Right renal cortex interstitium (tissue), 3 donors: ENCODE data around the gene IFNL1. TPM values are rescaled to one million over a fixed set of nuclear protein-coding genes. Genes with fewer than 3 reads are reported as not detected.
"Not testable (repeated sequence)": the region's sequence is repeated elsewhere in the genome, so short reads cannot be mapped to it uniquely, and the experiment has no call there.

Source experiments
- DNase-seq, 3 donors: peaks; one replicate each; pipeline ENCODE4 v3.0.0-alpha.2; 2013; ENCODE audit warnings: low read depth in 3 of 3, low spot score in 2 of 3
- polyA plus RNA-seq, 3 donors: library from polyadenylated mRNA; unstranded; fragments of 120-200 nt; gene quantifications; one replicate each; pipeline ENCODE4 v1.2.1, GENCODE V29; 2013; ENCODE audit not compliant: insufficient read length in 3 of 3

The IFNL1 gene
- polyA plus RNA-seq, 3 donors = not detected

DNA sequence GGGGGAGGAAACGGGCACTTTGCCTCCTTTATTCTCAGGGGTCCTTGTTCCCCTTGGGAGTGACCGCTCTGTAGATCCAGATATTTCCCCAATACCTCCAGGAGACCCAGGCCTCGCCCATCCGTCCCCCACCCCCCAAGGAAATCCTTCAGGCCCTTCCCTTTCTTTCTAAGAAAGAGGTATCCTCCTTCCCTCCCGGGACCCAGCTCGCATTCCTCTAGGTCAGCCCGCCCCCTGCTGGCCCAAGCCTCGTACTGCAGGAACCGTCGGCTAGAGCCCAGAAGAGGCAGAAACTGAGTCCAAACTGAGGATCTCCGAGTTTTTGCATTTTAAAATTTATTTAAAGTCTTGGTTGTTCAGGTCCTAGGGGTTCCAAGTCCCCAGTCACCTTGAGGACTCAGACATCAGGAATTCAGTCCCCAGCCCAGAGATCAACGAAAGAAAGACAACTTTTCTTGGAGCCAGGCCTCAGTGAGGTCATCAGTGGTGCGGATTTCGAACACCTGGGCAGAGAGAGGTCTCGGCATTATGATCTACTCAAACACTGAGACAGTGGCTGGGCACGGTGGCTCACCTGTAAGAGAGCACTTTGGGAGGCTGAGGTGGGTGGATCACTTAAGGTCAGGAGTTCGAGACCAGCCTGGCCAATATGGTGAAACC lies 32.0 kb downstream of the IFNL1 start:
- DNase-seq = peak in 2 of 3 donors; percentile 45 to 58

DNA sequence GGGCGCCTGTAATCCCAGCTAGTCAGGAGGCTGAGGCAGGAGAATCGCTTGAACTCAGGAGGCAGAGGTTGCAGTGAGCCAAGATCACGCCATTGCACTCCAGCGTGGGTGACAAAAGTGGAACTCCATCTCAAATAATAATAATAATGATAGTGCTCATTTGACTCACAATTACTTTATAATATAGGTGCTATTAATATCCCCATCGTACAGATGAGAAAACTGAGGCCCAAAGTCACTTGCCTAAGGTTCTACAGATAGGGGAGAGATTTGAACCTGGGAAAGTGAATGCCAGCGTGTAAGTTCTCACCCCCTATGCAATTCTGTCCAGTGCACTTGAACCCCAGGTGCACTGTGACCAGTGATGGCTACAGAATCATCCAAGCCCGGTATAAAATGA lies 33.7 kb downstream of the IFNL1 start:
- DNase-seq = no peak

DNA sequence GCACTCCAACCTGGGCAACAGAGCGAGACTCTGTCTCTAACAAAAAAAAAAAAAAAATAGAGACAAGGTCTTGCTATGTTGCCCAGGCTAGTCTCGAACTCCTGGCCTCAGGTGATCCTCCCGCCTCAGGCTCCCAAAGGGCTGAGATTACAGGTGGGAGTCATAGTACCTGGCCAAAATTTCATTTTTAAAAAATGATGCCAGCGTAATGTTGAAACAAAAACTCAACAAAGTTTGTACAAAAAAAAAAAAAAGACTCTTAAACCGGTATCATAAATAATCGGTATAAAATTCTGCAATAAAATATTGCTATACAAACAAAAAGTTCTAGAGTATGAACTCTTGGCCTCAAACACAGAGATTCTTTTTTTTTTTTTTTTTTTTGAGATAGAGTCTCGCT lies 36.1 kb downstream of the IFNL1 start:
- no peak for DNase-seq

DNA sequence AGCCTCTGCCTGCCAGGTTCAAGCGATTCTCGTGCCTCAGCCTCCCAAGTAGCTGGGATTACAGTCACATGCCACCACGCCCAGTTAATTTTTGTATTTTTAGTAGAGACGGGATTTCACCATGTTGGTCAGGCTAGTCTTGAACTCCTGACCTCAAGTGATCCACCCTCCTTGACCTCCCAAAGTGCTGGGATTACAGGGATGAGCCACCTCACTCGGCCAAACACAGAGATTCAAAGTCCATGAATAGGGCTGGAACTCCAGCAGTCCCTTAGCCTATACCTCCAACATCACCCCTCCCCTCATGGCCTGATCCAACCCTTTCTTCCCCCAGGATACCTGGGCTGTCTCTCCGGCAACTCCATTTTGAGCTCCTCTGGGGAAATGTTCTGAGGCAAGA lies 36.5 kb downstream of the IFNL1 start:
- not testable (repeated sequence) for DNase-seq

DNA sequence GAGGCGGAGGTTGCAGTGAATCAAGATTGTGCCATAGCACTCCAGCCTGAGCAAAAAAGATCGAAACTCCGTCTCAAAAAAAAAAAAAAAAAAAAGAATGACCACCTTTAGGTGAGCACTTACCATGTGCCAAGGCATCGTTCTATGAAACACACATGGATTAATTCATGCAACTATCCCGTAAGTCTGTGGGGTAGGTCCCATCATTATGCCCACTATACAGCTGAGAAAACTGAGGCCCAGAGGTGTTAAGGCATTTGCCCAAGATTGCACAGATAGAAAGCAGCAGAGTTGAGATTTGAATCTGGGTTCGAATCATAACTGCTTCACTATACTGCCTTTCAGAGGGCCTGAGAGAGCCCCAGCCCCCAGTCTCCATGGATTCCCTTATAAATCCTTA lies 37.3 kb downstream of the IFNL1 start:
- DNase-seq = no peak

DNA sequence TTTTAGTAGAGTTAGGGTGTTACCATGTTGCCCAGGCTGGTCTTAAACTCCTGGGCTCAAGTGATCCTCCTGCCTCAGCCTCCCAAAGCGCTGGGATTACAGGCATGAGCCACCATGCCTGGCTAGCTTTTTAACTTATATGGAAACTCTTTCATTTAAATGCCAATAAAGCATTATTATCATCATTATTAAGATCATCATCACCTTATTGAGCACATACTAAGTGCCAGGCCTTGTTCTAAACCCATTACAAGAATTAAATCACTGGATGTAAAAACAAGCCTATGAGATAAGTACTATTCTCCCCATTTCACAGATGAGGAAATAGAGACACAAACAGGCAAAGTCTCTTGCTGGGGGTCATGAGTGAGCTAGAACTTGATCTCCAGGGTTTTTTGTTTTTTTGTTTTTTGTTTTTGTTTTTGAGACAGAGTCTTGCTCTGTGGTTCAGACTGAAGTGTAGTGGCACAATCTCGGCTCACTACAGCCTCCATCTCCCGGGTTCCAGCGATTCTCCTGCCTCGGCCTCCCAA lies 38.3 kb downstream of the IFNL1 start:
- no peak for DNase-seq

DNA sequence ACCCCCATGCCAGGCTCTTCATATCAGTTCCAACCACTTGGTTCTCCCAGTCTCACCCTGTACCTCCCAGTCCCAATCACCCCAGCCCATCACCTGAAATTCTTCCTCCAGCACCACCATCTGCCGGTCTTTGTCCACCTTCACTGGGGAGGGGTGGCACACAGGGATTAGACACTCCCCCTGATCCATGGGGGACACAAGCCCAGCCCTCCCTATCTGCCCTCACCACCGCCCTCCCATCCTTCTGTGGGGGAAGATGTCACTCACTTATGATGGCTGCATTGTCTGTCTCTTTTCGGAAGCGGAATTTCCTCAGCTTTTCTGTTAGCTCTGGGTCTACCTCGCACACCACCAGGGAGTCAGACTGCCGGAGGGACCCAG lies 39.0 kb downstream of the IFNL1 start:
- no peak for DNase-seq

DNA sequence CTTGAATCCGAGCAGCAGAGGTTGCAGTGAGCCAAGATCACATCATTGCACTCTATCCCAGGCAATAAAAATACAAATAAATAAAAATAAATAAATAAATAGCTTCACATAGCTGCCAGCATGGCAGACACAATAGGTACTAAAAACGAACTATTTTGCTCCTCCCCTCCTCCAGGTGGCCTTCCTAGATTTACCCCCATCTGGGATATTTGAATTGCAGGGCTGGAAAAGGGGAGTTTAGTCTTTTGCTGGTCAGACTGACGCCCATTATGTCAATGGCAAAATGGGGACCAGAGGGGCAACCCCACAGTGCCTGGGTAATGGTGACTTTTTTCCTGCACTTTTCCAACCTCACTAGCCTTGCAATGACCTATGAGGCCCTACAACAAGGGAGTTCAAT lies 40.3 kb downstream of the IFNL1 start:
- DNase-seq = no peak

DNA sequence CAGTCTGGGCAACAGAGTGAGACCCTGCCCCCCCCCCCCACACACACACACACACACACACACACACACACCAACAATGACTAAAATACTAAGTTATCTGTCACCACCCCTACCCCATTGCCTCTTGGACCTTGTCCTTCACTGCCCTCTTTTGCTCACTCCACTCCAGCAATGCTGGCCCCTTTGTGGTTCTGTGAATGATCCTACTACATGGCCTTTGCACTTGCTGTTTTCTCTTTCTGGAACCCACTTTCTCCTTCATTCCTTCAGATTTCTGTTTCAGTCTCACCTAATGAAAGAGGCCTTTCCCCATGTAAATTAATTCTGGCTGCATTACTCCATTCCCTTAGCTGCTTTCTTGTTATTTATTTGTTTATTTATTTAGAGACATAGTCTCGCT lies 43.5 kb downstream of the IFNL1 start:
- no peak for DNase-seq

DNA sequence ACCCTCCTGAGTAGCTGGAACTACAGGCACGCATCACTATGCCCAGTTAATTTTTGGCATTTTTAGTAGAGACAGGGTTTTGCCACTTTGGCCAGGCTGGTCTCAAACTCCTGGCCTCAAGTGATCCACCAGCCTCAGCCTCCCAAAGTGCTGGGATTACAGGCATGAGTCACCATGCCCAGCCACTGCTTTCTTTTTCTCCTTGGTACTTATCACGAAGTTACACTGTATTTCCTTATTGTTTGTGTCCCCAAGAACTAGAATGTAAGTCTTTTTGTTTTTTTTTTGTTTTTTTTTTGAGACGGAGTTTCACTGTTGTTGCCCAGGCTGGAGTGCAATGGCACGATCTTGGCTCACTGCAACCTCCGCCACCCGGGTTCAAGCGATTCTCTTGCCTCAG lies 43.9 kb downstream of the IFNL1 start:
- DNase-seq = not testable (repeated sequence)

DNA sequence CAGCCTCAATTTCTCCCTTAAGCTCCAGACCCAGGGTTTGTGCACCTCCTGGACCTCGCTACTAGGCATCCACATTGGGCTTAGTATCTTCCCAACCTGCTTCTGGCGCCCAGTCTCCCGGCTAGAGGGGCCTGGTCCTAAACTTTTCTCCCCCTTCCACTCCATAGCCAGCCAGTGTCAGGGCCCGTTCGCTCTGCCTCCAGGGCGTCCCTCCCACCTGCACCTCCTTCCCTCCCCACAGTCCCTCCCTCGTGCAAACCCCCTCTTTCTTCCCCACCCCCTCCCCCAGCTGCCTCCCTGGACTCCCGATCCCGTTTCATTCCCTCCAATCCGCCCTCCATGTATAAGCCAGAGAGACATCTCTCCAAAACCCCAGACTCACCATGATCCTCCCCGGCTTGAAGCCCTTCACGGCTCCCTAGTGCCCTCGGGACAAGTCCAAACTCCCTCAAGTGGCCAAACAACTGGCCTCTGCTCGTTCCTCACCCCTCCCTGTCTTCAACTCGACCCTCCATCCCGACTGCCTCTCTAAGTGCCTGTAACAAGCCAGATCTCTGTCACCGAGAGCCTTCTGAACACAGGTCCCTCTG lies 45.0 kb downstream of the IFNL1 start:
- no peak for DNase-seq

DNA sequence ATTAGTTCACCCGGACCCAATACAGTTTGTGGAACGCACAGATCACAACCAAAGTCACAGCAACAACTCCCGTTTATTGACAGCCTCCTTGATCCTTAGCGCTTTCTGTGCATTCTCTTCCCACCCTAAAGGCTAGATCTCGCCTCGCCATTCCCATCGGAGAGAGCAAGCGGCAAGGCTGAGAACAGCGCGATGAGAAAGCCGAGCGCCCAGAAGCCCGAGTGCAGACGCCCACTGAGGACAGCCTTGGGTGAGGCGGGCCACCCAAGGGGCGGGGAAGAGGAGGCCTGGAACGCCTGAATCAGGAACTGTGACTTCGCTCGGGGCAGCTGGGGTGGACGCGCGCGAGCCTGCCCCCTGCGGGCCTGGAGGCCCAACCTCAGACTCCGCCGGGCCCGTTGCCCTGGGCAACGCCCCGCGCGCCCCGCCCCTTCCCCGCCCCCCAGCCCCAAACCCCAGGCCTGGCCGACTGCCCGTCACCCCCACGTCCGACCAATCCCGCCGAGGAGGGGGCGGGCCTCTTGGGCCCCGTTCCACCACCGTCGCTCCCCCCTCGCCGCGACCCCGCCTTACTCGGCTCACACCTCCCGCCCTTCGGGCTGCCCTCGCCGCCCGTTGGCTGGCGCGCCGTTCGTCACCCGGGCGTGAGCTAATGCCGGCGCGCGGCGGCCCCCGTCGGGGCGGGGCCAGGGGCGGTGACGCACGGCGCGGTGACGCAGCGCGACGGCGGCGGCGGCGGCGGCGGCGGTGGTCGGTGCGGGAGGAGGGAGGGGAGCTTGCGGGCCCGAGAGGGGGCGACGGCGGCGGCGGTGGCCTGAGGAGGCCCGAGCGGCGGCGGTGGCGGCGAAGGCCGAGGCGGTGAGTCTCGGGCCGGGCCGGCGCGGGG lies 45.8 kb downstream of the IFNL1 start, which contains the start of gene SAMD4B:
Gene SAMD4B, plus strand, starts transcription at position 703 of the 886 bp plus-strand sequence. CDS start 14,473 bp downstream, outside the sequence.
- peak; percentile 85 to 94 (median 92) for DNase-seq

DNA sequence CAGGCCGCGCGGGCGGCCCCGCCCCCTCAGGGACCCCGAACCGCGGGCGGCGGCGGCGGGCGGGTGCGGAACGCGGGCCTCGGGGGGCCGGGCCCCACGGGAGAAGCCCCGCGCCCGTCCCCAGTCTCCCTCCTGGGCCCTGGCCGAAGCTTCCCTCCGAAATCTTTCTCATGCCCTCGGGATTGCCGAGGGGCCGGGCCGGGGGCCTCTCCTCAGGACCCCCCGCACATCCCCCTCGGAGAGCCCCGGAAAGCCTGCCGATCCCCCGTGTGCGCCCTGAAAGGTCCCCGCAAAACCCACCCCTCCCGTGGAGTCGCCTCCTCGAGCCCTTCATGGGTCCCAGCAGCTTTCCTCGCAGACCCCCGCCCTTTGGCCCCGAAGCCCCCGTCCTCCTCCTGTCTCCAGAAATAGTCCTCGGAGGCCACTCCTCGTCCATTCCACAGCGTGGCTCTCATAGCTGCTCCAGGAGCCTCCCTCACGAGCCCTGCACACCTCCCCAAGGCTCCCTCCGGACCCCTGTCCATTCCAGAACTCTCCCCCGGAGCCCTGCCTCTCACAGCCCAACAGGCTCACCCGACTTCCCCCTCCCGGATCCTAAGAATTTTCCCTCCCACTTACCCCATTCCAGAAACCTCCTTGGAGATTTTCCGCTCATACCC lies 46.6 kb downstream of the IFNL1 start:
- no peak for DNase-seq

DNA sequence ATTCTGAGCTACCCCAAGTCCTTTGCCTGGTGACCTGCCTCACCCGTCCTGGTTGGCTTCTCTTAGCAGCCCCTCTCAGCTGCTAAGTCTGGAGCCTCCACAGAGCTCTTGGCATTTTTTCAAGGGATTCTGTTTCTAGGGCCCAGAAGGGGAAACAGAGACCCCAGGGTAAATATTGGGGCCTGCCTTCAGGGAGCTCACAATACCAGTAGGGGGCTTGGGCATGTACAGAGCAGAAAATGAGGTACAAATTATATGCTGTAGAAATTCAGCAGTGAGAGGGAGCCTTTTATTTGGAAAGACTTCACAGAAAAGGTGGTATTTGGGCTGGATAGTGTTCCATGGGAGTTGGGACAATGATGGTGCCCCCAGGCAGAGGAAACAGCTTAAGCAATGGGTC lies 49.7 kb downstream of the IFNL1 start:
- DNase-seq = no peak

DNA sequence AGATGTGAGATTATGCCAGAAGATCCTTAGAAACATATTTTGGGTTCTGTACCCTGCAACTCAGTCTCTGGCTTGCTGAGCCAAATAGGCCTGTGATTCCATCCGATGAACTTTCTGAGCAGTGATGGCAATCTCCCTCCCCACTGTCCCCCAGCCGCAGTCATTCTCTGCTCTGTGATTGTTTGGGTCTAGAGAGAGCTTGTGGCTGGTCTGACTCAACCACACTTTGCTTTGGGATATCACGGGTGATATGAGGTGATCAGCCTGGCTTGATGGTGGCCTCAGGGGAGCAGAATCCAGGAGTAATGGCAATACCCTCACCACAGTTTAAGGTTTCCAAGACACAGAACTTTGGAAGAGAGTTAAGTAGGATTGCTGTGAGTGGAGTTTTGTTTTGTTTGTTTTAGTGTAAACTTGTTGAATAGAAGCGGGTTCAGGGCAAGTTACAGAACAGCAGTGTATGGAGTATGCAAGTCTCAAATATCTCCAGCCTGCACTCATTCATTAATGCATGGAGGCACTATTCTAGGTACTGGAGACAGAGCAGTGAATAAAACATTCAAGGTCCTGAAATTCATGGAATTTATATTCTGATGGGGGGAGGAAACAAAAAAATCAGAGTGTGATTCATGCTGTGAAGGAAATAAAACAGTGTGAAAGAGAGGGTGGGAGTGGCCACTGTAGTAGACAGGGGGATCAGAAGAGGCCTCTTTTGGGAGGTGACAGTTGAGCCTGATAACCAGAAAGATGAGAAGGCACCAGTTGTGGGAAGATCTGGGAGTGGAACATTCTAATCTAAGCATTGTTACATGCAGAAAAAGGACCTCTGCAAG lies 51.3 kb downstream of the IFNL1 start:
- DNase-seq = no peak

Other genes with a start within 250 kb of the IFNL1 start
- gene ACP7, start 212.0 kb upstream of the IFNL1 start, polyA plus RNA-seq = under 1 TPM; 0.31 to 0.76 (median 0.64) TPM
- gene PAK4, start 170.6 kb upstream of the IFNL1 start, polyA plus RNA-seq = 10 to 100 TPM; 40.0 to 50.1 (median 45.4) TPM
- gene NCCRP1, start 99.4 kb upstream of the IFNL1 start, polyA plus RNA-seq = 1 to 10 TPM in 2 of 3 donors, under 1 TPM in 1; 0.89 to 3.4 (median 1.5) TPM
- gene SYCN, start 92.1 kb upstream of the IFNL1 start, polyA plus RNA-seq = not detected
- not detected for gene IFNL3, start 51.4 kb upstream of the IFNL1 start, polyA plus RNA-seq
- gene IFNL4, start 47.6 kb upstream of the IFNL1 start, polyA plus RNA-seq = not detected
- gene IFNL2, start 28.0 kb upstream of the IFNL1 start, polyA plus RNA-seq = not detected
- 1 to 10 TPM in 2 of 3 donors, under 1 TPM in 1; 0.80 to 1.1 (median 1.1) TPM for gene LRFN1, start 24.5 kb downstream of the IFNL1 start, polyA plus RNA-seq
- gene GMFG, start 39.6 kb downstream of the IFNL1 start, polyA plus RNA-seq = 10 to 100 TPM; 28.3 to 31.4 (median 28.6) TPM
- 100 to 1,000 TPM in 1 of 3 donors, 10 to 100 TPM in 2; 85.3 to 101 (median 91.6) TPM for gene SAMD4B, start 46.0 kb downstream of the IFNL1 start, polyA plus RNA-seq
- 10 to 100 TPM; 73.5 to 73.8 (median 73.6) TPM for gene PAF1, start 94.7 kb downstream of the IFNL1 start, polyA plus RNA-seq
- 10 to 100 TPM; 38.8 to 41.8 (median 39.4) TPM for gene MED29, start 95.0 kb downstream of the IFNL1 start, polyA plus RNA-seq
- gene ZFP36, start 110.4 kb downstream of the IFNL1 start, polyA plus RNA-seq = 10 to 100 TPM; 15.4 to 59.7 (median 26.1) TPM
- gene PLEKHG2, start 116.3 kb downstream of the IFNL1 start, polyA plus RNA-seq = 10 to 100 TPM; 53.2 to 68.0 (median 59.0) TPM
- 1,000 to 10,000 TPM; 1,117 to 1,257 (median 1,239) TPM for gene RPS16, start 139.5 kb downstream of the IFNL1 start, polyA plus RNA-seq
- 100 to 1,000 TPM; 127 to 145 (median 141) TPM for gene SUPT5H, start 149.2 kb downstream of the IFNL1 start, polyA plus RNA-seq
- gene TIMM50, start 184.4 kb downstream of the IFNL1 start, polyA plus RNA-seq = 10 to 100 TPM; 67.3 to 77.8 (median 75.1) TPM
- gene DLL3, start 202.5 kb downstream of the IFNL1 start, polyA plus RNA-seq = under 1 TPM; 0.29 to 0.61 (median 0.55) TPM
- 1 to 10 TPM; 3.6 to 7.6 (median 3.8) TPM for gene SELENOV, start 218.7 kb downstream of the IFNL1 start, polyA plus RNA-seq
- gene EID2B, start 236.4 kb downstream of the IFNL1 start, polyA plus RNA-seq = 1 to 10 TPM; 3.3 to 4.2 (median 4.0) TPM
- 10 to 100 TPM; 23.2 to 24.3 (median 24.3) TPM for gene EID2, start 243.8 kb downstream of the IFNL1 start, polyA plus RNA-seq